Stimulated activated CD4-positive, alpha-beta T cell treated with anti-CD3 and anti-CD28 coated beads, Interleukin-1b, Interleukin-23, amount 100 ng/mL, for 1 hour (primary cell): ENCODE data around the gene ARIH2.

Experiments
- DNase-seq, 2 donors: peaks; one replicate each; pipeline ENCODE4 v3.0.0-alpha.2; 2020; ENCODE audit warnings: low read depth in 2 of 2

Gene ARIH2

GRCh38 chr3:48929358-48930035, 10.9 kb downstream of the ARIH2 start:
- DNase-seq = no peak

- DNase-seq = no peak
These were observed 11.9 kb downstream of the ARIH2 start for GRCh38 chr3:48930590-48930989.

- no peak for DNase-seq
These were observed 13.4 kb downstream of the ARIH2 start for GRCh38 chr3:48931944-48932580.

- DNase-seq = no peak
These were observed 15.8 kb downstream of the ARIH2 start for GRCh38 chr3:48934333-48934991.

DNA sequence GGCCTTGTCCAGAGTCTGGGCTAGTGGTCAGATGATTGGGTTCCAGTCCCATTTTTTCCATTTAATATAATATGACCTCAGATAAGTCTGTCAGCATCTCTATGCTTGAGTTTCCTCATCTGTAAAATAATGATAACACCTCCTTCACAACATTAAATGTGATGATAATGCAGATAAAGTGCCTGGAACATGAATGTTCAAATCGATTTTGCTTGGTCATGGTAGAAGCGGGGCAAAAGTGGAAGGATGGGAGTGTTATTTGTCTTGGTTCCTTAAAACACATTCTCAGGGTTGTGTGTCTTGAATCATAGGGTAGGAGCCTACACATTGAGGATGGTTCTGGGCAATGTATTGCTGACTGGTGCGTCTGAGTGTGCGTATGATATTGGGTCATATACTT, 16.9 kb downstream of the ARIH2 start:
- no peak for DNase-seq

GRCh38 chr3:48938156-48938555, 19.5 kb downstream of the ARIH2 start:
- DNase-seq = no peak

GRCh38 chr3:48938689-48939088, 20.0 kb downstream of the ARIH2 start:
- no peak for DNase-seq

DNA sequence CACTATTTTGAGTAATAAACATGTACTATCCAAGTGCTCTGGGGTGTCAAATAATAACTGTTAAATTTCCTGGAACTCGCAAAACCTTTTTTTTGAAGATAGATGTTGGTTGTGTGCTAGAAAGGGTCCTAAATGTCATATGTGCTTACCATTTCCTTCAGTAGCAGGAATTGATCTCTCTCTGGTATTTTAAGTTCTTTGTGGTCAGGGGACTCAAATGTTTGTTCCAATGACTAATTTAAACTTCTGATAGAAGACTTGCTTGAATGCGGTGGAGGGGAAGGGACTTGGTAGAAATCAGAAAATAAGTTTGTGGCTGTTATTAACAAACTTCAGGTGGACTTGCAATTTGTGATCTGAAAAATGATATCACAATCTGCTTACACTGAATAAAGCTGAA, 26.8 kb downstream of the ARIH2 start:
- no peak for DNase-seq

DNA sequence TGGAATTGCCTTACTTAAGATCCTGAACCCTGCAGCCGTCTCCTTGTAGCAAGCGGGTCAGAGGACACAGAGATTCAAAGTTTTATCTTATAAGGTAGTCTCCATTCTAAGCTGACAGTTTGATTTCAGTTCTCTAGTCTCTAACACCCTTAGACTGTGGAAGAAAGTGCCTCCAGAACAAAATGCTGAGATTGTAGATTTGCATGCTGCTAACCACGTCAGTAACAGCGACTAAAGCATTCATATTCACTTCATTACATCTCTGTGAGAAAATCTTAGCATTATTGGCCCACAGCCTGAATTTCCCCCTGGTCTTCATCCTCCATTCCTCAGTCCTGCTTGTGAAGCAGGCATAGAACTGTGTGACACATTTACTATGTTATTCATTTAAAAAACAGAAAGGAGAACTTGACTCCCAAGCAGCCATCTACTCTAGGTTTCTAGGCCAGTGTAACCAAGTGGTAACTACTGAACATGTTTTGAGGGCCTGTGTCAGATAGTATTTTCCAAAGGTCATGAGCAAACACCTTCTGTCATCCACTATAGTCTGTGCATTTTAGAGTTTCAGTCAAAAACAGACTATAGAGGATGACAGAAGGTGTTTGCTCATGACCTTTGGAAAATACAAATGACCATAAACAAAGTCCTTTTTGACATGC, 27.4 kb downstream of the ARIH2 start:
- DNase-seq = no peak

GRCh38 chr3:48949376-48949717, 30.7 kb downstream of the ARIH2 start:
- no peak for DNase-seq

- no peak for DNase-seq
These were observed 31.4 kb downstream of the ARIH2 start for GRCh38 chr3:48950051-48950450.

GRCh38 chr3:48951764-48952163, 33.1 kb downstream of the ARIH2 start:
- no peak for DNase-seq

- peak in 1 of 2 donors; percentile 19 for DNase-seq
These were observed 34.0 kb downstream of the ARIH2 start for GRCh38 chr3:48952510-48953118.

- DNase-seq = no peak
These were observed 38.5 kb downstream of the ARIH2 start for GRCh38 chr3:48957006-48957705.

DNA sequence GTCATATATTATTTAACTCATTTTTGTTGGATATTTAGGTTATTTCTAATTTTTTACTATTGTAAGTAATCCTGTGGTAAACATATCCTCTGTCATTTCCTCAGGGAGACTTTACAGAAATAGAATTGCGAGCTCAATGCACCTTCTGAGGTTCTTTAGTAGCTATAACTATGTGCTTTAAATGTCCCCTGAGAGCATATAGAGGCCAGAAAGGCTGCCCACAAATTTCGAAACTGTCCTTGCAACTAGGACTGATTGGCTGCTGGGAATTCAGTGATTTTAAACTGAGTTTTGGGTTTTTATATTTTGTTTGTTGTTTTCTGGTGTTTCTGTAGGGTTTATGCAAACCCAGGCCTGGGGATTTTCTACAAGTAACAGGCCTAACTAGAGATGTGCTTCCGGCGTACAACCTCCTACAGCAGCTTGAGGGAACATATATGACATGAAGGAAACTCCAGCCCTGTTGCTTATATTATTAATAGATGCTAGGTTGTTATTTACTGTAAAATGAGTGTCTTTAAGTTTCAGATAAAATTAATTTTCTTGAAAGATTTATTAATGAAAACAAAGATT, 42.3 kb downstream of the ARIH2 start:
- no peak for DNase-seq

DNA sequence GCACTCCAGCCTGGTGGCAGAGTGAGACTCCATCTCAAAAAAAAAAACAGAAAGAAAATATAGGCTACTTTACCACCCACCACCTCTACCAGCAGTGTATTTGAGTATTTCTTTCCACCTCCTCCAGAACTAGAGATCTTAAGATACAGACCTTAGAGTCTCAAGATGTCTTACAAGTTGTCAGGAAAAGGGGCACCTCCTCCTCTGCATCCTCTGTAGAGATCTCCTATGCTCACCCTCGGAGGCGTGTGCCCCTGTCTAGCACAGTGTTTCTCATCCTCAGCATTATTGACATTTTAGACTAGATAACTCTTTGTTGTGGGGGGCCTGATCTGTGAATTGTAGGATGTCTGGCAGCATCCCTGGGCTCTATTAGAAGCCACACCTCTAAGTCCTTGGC, 43.7 kb downstream of the ARIH2 start:
- no peak for DNase-seq

GRCh38 chr3:48962939-48963338, 44.3 kb downstream of the ARIH2 start:
- no peak for DNase-seq

DNA sequence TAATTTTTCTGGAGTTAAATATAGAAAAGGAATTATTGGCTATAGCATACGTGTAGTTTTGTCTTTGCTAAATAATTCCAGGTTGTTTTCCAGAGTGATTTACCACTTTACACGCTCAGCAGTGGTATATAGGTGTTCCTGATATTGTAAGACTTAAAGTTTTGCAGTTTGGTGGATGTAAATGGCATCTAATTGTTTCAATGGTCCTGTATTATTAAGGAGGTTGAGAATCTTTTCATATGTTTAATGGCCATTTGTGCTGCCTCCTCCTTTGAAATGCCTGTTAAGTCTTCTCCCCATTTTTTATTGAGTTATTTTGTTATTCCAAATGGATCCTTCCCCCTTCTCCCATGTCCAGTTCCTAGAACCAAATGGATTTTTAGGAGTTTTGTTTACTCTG, 44.9 kb downstream of the ARIH2 start:
- DNase-seq = no peak

GRCh38 chr3:48966367-48966766, 47.7 kb downstream of the ARIH2 start:
- DNase-seq = no peak

GRCh38 chr3:48966876-48967361, 48.3 kb downstream of the ARIH2 start:
- no peak for DNase-seq

DNA sequence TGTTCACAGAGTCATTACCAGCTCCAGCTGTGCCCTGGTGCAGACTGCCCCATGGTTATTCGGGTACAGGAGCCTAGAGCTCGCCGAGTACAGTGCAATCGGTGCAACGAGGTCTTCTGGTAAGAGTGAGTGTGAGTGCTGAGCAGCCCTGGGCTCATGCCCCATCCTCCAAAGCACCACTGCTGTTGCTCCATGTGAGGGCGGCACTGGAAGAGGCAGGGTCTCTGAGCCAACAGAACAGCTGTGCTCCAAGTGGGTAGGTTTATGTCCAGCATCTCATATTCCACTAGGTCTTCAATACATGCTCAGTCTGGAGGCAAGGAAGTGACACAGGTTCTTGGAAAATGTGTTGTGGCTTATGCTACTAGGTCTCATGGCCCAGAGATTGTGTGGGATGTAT, 51.9 kb downstream of the ARIH2 start:
- DNase-seq = no peak
